ENCODE measurements around the gene NDUFV1. TPM values are rescaled to one million over a fixed set of nuclear protein-coding genes. Genes with fewer than 3 reads are reported as not detected.

Gene NDUFV1
- total RNA-seq, 1 donor from 2014 or later: 242 TPM

DNA sequence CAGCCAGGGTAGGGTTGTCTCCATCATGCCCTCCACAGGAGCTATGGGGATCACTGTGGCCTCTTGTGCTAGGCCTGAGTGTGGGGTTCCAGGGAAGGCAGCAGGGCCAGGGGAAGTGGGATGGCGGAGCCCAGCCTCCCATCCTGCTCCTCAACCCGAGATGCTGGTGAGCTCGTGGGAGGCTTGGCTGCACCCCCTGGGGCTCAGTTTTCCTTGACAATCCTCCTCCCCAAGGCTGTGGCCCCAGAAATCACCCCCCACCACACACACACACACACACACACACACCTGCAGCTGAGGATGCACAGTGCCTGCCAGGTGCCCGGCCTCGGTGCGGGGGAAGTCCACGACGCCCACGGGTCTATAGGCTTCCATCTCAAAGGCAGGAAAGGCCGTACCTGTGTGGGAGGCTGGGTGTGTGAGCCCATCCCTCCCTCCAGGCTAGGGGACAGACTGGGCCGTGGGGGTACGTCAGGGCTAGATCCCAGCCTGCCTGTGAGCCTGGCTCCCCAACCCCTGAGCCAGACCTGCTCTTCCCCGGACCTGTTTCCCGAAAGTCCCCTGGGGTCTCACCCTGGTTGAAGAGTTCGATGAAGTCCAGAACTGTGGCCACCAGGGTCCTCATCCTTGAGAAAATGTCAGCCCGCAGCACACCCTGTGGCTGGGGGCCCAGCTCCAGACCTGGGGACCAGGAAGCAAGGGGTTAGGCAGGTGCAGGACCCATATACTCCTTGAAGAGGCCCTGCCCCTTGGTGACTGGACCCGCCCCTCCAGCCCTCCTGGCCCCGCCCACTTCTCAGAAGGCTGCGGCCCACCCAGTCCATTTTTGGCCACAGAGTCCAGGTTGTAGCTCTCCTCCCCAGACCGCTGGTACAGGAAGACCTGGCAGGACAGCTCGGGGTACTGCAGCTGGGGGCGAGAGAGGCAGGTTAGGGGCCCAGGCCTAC is 38.0 kb downstream of the NDUFV1 start:
- DNase-seq (ENCODE audit: low spot score): no peak
- H3K4me3 Mint-ChIP-seq (ENCODE audit: low read depth): no peak overlapping the region
- H3K9me3 Mint-ChIP-seq: no peaks in the 10 kb centered on the region
- H3K27me3 Mint-ChIP-seq (ENCODE audit: low read depth): no peaks in the 10 kb centered on the region
- no peaks in the 10 kb centered on the region for H3K36me3 Mint-ChIP-seq (ENCODE audit: low read depth)
- intact Hi-C loops (cut with micrococcal nuclease): loop anchor here (10.0 kb wide), 1 partner anchor 80 kb away; no protein-coding TSS in a partner anchor
- H3K27ac Mint-ChIP-seq: no peak overlapping the region
- peaks cover 19% of the 10 kb centered on the region for H3K4me1 Mint-ChIP-seq (ENCODE audit: low read depth)

DNA sequence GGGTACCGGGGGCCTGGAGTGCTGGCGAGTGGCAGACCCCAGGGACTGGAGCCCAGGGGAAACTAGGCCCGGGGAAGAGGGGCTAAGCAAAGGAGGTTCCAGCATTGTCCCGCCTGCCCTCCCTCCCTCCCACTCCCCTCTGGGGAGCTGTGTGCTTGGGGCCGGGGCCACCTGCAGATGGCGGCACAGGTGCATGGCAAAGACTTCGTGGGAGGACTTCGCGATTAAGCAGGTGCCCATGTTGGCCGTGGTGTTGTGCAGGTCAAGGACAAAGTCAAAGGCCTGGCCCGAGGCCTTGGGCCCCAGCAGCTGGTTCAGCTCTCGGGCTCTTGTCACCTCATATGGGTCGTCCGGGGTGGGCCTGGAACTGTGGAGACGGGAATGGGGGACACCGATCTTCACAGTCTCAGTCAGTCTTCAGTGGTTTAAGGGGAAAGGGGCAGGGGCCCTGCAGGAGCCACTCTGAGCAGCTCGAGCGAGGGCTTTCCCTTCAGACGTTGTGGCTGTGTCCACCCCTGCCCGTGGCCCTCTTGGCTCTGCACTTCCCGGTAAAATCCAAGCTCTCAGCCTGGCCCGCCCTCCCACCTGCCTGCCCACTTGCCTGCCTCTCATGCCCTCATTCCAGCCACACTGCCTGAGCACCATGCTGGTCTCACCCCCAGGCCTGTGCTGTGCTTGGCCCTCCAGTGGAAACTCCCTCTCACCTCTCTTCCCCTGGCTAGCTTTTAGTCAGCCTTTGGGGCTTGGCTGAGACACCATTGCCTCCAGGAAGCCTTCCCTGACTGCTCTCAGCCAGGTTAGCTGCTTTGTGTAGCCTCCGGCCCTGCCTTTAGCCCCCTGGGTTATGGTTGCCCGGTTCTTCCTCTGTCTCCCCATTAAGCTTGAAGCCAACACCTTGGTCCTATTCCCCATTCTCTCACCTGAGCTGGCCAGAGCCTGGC is 39.1 kb downstream of the NDUFV1 start:
- peak overlapping the region; percentile 27 for H3K27ac Mint-ChIP-seq
- peaks cover 22% of the 10 kb centered on the region for H3K4me1 Mint-ChIP-seq (ENCODE audit: low read depth)
- H3K9me3 Mint-ChIP-seq: no peaks in the 10 kb centered on the region
- intact Hi-C loops (cut with micrococcal nuclease): loop anchor here (10.0 kb wide), 1 partner anchor 79 kb away; no protein-coding TSS in a partner anchor
- no peaks in the 10 kb centered on the region for H3K27me3 Mint-ChIP-seq (ENCODE audit: low read depth)
- DNase-seq (ENCODE audit: low spot score): no peak
- no peak overlapping the region for H3K4me3 Mint-ChIP-seq (ENCODE audit: low read depth)
- H3K36me3 Mint-ChIP-seq (ENCODE audit: low read depth): no peaks in the 10 kb centered on the region

DNA sequence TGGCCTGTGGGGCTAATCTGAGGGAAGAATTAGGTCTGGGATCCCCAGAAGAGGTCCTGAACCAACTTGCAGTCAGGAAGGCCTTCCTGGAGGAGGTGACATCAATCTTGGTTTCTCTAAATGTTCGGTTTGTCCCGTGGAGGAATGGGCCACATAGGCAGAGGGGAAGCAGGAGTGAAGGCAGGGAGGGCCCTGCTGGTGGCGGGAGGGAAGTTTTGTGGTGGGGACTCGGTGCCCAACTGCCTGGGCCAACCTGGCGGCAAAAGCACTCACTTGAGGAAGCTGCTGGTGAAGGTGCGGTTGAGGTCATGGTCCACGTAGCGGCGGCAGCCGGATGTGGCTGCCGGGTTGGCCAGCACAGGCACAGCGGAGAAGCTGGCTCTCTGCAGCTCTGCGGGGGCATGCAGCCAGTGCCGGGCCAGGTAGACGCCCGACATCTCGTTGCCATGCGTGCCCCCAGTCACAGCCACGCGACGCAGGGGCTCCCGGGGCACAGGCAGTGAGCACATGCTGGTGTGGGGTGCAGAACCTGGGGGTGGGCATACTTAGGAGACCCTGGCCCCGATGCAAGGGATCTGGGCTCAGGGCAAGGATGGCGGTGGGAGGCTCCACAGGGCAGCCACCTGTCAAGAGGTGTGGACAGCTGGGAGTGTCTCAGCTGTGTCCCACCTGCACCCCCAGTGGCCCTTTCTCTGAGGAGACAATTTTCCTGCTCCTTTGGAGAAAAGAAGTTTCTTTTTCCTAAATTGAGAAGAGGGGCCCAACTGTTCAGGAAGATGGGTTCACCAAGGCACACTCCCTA is 40.0 kb downstream of the NDUFV1 start:
- peak; percentile 52 for DNase-seq (ENCODE audit: low spot score)
- Mint-ChIP-seq H3K36me3 (ENCODE audit: low read depth) (no peaks in the 10 kb centered on the region), H3K4me3 (ENCODE audit: low read depth) (no peak overlapping the region), H3K27ac (peak overlapping the region; percentile 27), H3K27me3 (ENCODE audit: low read depth) (no peaks in the 10 kb centered on the region), H3K4me1 (ENCODE audit: low read depth) (peaks cover 22% of the 10 kb centered on the region), H3K9me3 (no peaks in the 10 kb centered on the region)
- intact Hi-C loops (cut with micrococcal nuclease): loop anchor here (10.0 kb wide), 1 partner anchor 78 kb away; no protein-coding TSS in a partner anchor

DNA sequence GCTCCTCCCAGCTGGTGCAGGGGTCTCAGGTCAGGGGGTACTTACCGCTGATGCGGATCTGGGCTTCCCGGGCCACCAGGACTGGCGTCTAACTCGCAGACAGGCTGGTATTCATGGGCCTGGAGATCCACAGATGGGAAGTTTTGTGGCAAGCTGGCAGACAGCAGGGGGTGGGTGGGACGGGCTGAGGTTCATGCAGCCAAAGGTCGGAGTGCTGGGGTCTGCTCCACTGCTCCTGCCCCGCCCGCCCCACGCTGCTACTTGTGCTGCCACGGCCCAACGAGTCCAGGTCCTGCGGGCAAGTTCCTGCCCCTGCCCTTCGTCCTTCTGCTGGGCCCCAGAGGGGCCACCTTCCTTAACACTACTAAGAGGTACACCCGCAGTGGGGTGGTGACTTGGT is 40.7 kb downstream of the NDUFV1 start:
- H3K4me3 Mint-ChIP-seq (ENCODE audit: low read depth): no peak overlapping the region
- DNase-seq (ENCODE audit: low spot score): no peak
- no peaks in the 10 kb centered on the region for H3K36me3 Mint-ChIP-seq (ENCODE audit: low read depth)
- H3K27ac Mint-ChIP-seq: no peak overlapping the region
- H3K4me1 Mint-ChIP-seq (ENCODE audit: low read depth): peaks cover 22% of the 10 kb centered on the region
- H3K27me3 Mint-ChIP-seq (ENCODE audit: low read depth): no peaks in the 10 kb centered on the region
- no peaks in the 10 kb centered on the region for H3K9me3 Mint-ChIP-seq
- intact Hi-C loops (cut with micrococcal nuclease): loop anchor here (10.0 kb wide), 1 partner anchor 77 kb away; no protein-coding TSS in a partner anchor

DNA sequence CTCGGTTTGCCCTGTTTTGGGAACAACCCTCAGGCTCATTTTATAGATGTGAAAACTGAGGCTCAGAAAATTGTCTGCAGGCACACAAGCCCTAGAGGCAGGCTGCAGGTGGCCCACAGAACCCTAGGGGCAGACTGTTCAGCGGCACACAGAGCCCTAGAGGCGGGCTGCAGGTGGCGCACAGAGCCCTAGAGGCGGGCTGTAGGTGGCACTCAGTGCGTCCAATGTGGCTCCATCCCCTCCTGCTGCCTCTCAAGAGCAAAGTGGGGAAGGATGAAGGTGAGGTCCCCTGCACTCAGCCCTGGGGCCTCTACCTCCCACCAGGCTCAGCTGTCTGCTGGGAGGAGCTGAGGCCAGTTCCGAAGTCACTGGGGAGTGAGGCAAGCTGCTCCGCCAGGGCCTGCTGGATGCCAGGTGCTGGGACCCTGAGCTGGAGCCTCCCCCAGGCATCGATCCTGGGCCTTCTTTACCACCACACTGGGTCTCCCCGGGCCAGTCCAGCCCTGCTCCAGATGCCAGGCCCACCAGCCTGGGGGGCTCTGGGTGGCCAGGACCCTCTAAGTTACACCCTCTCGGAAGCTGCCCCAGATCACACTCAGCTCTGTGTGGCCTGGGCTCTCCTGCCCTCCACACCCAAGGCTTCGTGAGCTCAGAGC is 41.5 kb downstream of the NDUFV1 start:
- Mint-ChIP-seq H3K4me1 (ENCODE audit: low read depth) (peaks cover 22% of the 10 kb centered on the region), H3K4me3 (ENCODE audit: low read depth) (no peak overlapping the region), H3K27me3 (ENCODE audit: low read depth) (no peaks in the 10 kb centered on the region), H3K27ac (no peak overlapping the region), H3K9me3 (no peaks in the 10 kb centered on the region), H3K36me3 (ENCODE audit: low read depth) (no peaks in the 10 kb centered on the region)
- intact Hi-C loops (cut with micrococcal nuclease): loop anchor here (10.0 kb wide), 1 partner anchor 77 kb away; no protein-coding TSS in a partner anchor
- peak; percentile 33 for DNase-seq (ENCODE audit: low spot score)

DNA sequence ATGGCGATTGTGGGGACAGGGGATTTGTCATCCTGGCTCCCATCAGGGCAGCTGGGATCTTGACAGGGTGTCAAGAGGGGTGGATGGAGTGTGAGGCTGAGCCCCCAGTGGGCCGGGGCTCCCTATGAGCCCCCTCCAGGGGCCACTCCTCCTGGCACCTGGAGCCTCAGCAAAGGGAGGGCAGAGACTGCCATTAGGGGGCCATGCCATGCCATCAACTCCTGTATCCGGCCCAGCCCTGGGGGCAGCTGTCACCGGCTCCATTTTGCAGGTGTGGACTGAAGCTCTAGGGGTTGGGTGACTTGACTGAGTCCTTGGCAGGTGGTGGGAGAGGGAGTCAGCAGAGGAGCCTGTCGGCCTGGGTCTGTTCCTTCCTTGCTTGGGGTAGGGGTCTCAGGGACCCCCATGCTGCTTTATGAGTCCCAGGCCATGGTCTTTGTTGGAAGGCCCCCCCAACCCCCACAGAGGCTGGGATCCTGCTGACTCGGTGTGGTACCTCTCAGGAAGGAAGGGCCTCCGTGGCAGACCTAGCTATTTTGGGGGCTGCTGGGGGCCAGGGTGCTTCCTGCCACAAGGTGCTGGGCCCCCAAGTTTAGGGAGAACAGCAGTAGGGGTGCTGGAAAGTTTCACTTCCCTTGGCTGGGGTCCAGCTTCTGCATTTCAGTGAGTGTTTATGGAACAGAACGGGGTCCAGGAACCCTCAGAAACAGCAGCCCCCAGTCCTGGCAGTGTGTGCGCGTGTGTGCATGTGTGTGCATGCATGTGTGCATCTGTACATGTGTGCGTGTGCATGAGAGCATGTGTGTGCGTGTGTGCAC is 42.3 kb downstream of the NDUFV1 start:
- intact Hi-C loops (cut with micrococcal nuclease): loop anchor here (10.0 kb wide), 1 partner anchor 76 kb away; no protein-coding TSS in a partner anchor
- Mint-ChIP-seq H3K9me3 (no peaks in the 10 kb centered on the region), H3K27ac (no peak overlapping the region), H3K4me3 (ENCODE audit: low read depth) (no peak overlapping the region), H3K27me3 (ENCODE audit: low read depth) (no peaks in the 10 kb centered on the region), H3K4me1 (ENCODE audit: low read depth) (peaks cover 22% of the 10 kb centered on the region), H3K36me3 (ENCODE audit: low read depth) (no peaks in the 10 kb centered on the region)
- DNase-seq (ENCODE audit: low spot score): no peak

DNA sequence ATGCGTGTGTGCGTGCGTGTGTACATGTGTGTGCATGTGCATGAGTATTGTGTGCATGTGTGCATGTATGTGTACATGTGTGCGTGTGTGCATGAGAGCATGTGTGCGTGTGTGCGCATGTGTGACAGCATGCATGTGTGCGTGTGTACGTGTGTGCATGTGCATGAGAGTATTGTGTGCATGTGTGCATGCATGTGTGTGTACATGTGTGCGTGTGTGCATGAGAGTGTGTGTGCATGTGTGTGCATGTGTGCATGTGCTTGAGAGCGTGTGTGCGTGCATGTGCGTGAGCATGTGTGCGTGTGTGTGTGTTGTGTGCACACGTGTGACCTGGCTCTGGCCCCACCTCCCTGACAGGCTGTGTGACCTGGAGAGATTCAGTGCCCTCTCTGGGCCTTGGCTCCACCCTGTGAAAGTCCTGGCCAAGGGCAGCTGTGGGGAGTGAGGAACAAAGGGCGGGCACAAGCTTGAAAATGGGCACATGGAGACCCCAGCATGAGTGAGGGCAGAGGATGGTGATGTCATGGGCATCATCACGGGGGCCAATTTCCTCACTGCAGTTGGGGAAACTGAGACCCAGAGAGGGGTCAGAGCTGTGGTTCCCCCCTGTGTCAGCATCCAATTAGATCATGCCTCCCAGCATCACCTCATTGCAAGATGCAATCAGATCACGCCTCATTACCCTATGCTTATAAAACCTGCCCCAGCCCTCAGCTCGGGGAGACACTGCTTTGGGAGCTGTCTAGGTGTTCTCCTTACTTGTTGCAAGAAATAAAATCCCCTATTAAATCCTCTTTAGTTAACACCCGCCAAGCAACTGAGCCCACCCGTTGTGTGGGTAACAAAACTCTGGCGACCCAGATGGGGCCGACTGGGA is 43.1 kb downstream of the NDUFV1 start:
- intact Hi-C loops (cut with micrococcal nuclease): loop anchor here (10.0 kb wide), 1 partner anchor 75 kb away; no protein-coding TSS in a partner anchor

DNA sequence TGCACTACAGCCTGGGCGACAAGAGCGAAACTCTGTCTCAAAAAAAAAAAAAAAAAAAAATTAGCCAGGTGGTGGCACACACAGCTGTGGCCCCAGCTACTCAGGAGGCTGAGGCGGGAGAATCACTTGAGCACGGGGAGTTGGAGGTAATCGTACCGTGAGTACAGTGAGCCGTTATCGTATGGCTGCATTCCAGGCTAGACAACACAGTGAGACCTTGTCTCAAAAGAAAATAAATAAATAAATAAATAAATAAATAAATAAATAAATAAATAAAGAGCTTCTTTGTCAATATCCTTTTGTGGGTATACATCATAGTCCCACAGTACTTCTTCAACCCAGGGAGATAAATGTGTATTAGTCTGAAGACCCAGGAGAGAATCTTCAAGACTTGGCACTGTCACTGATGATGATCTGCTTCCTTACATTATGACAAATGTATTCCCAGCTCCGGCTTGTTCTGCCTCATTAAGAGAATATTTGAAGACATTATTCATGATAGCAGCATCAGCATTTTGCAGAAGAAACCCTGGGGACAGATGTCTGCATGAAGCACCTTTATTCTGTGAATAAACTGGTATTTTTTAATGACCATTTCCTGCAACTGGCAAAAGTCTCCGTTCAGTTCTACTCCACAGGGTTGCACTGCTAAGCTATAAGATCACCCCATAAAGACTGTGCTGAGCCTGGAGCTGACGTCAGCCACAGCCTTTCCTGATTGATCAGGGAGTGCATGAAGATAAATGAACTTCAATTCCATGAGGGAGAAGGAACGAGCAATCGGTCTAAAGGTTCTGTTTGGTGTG is 45.4 kb downstream of the NDUFV1 start:
- no peak for DNase-seq (ENCODE audit: low spot score)
- no peaks in the 10 kb centered on the region for H3K27me3 Mint-ChIP-seq (ENCODE audit: low read depth)
- intact Hi-C loops (cut with micrococcal nuclease): no loop called here
- no peak overlapping the region for H3K4me3 Mint-ChIP-seq (ENCODE audit: low read depth)
- no peak overlapping the region for H3K27ac Mint-ChIP-seq
- H3K36me3 Mint-ChIP-seq (ENCODE audit: low read depth): peaks cover 3% of the 10 kb centered on the region
- H3K4me1 Mint-ChIP-seq (ENCODE audit: low read depth): peaks cover 10% of the 10 kb centered on the region
- peaks cover 5% of the 10 kb centered on the region for H3K9me3 Mint-ChIP-seq

More for the DNA sequence above, 43.1 kb downstream of the NDUFV1 start:
- H3K27me3 Mint-ChIP-seq (ENCODE audit: low read depth): no peaks in the 10 kb centered on the region
- H3K9me3 Mint-ChIP-seq: no peaks in the 10 kb centered on the region
- no peaks in the 10 kb centered on the region for H3K36me3 Mint-ChIP-seq (ENCODE audit: low read depth)
- H3K4me1 Mint-ChIP-seq (ENCODE audit: low read depth): peaks cover 22% of the 10 kb centered on the region
- peak overlapping the region; percentile 75 for H3K27ac Mint-ChIP-seq
- peak overlapping the region; percentile 77 for H3K4me3 Mint-ChIP-seq (ENCODE audit: low read depth)
- no peak for DNase-seq (ENCODE audit: low spot score)

DNA sequence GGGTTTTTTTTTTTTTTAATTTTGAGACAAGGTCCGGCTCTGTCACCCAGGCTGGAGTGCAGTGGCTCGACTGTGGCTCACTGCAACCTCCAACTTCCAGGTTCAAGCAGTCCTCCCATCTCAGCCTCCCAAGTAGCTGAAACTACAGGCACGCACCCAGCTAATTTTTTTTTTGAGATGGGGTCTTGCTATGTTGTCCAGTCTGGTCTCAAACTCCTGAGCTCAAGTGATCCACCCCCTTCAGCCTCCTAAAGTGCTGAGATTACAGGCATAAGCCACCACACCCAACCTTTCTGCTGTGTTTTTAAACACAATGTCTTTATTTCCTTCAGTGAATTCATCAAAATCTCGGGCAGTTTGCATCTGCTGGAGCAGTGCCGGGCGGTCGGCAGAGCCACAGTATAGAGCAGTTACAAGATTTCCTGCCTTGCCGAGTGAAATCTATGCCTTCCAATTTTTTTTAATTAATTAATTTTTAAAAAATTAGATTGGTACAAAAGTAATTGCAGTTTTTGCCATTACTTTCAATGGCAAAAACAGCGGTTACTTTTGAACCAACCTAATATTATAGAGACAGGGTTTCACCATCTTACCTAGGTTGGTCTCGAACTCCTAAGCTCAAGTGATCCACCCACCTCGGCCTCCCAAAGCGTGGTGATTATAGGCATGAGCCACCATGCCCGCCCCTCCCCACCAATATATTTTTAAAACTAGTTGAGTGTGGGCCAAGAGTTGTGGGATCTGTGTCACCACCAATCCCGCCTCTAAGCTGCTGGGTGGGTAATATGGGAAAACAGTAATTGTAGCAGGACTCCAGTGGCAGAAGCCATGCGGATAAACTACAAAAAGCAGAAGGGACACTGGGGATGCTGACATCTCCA is 46.5 kb downstream of the NDUFV1 start:
- DNase-seq (ENCODE audit: low spot score): no peak
- Mint-ChIP-seq H3K4me1 (ENCODE audit: low read depth) (peaks cover 8% of the 10 kb centered on the region), H3K4me3 (ENCODE audit: low read depth) (no peak overlapping the region), H3K9me3 (peaks cover 5% of the 10 kb centered on the region), H3K36me3 (ENCODE audit: low read depth) (peaks cover 3% of the 10 kb centered on the region), H3K27me3 (ENCODE audit: low read depth) (no peaks in the 10 kb centered on the region), H3K27ac (no peak overlapping the region)
- intact Hi-C loops (cut with micrococcal nuclease): no loop called here
